GM13977 (cell line): ENCODE results near the gene GHRHR.

ENCODE experiments used
- DNase-seq: peaks from one replicate; pipeline ENCODE4 v3.0.0; 2012; ENCODE audit warnings: low spot score
- CTCF ChIP-seq: IDR thresholded peaks from 2 replicates; pipeline ENCODE4 v1.5.1; 2012; ENCODE audit warnings: mild to moderate bottlenecking, control low read depth; ENCODE audit not compliant: insufficient read depth; ENCODE audit errors: extremely low read depth, missing control alignments
- in situ Hi-C: fragments of 300-500 bp; cut with MboI; formaldehyde crosslinking; loops from one replicate; pipeline ENCODE4 v1.12.0; 2022; ENCODE audit warnings: low sequenced_read_pairs, low pct_unique_long_range_greater_than_20kb, mixed read lengths, inconsistent platforms; ENCODE audit not compliant: unreplicated experiment

Gene GHRHR

GRCh38 chr7:30986738-30987137 lies 23.0 kb downstream of the GHRHR start:
- in situ Hi-C loops: loop anchor here (10.0 kb wide), 1 partner anchor 138 kb away; no protein-coding TSS in a partner anchor
- TF ChIP-seq CTCF: no peak
- DNase-seq: no peak

DNA sequence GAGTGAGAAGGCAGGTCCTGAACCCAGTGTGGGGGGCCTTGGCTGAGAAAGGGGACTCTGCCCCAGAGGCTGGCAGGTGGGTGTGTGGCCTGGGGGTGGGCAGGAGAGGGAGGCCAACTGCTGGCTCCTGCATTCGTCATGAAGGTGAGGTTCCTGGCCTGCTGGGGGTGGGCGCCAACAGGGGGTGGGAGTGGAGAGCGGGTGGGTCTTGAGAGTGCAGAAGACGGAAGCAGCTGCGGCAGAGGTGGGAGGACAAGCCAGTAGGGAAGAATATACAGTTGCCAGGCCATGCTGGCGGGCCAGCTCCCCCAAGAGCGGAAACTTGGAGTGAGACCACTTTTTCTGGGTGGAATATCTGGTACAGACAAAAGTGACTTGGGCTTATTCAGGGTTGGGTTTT lies 23.4 kb downstream of the GHRHR start:
- in situ Hi-C loops: loop anchor here (10.0 kb wide), 1 partner anchor 138 kb away; no protein-coding TSS in a partner anchor
- no peak for DNase-seq
- no peak for TF ChIP-seq CTCF

DNA sequence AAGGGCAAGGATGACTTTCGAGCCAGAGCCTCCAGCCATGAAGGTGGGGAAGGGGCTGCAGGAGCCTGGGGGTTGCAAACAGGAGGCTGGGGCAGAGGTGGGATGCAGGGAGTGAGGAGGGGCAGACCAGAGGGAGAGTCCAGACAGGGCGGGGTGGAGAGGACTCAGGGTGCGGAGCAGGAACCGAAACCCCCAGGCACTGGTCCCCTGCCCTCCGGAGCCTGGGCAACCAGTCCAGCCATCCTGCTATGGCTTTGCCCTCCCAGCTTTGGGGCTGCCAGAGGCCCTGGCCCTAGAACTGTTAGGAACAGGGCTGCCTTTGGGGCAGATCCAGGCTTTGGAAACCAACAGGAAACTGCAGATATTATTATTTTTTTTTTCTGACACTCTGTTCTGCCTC lies 24.2 kb downstream of the GHRHR start:
- in situ Hi-C loops: loop anchor here (10.0 kb wide), 1 partner anchor 137 kb away; no protein-coding TSS in a partner anchor
- TF ChIP-seq CTCF: no peak
- DNase-seq: no peak

DNA sequence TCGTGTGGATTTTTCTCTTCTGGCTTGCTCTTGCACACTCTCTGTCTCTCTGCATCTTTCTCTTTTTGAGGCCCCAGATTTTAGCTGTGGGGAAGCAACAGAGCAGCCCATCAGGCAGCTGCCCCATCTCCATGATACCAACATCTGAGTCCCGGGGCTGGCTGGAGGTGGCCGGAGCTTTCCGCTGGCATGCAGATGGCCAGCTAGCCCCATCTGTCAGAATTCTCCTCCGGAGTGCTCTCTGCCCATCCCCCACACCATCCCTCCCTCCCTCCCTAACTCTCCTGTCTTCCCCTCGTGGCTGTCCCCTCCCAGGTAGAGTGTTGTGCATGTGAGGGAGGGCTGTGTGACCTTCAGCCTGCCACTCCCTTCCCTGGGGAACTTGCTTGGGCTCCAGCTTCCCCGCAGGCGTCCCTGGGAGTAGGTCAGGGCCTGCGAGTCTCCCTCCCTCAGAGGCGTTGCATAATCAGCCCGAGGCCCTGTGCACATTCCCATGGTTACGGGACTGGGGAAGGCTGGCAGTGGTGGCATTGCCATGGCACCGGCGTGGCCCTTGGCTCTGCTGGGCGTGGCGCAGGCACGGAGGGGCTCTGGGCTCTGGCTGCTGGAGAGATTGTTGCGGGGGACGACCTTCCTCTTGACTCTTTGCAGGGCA lies 24.7 kb downstream of the GHRHR start:
- no peak for TF ChIP-seq CTCF
- in situ Hi-C loops: loop anchor here (10.0 kb wide), 1 partner anchor 136 kb away; no protein-coding TSS in a partner anchor
- no peak for DNase-seq

- DNase-seq: no peak
These were observed 25.5 kb downstream of the GHRHR start for GRCh38 chr7:30989008-30989823.

More at GRCh38 chr7:30989008-30989823, 25.5 kb downstream of the GHRHR start:
- in situ Hi-C loops: loop anchor here (10.0 kb wide), 1 partner anchor 136 kb away; no protein-coding TSS in a partner anchor
- no peak for TF ChIP-seq CTCF
